Bronchial epithelial cell (primary cell): ENCODE results near the gene C11orf98. TPM values are rescaled to one million over a fixed set of nuclear protein-coding genes. Genes with fewer than 3 reads are reported as not detected.

Experiments
- DNase-seq: peaks from one replicate; pipeline ENCODE4 v3.0.0-alpha.2; 2010; ENCODE audit warnings: low read depth
- FAIRE-seq: peaks from 2 replicates; lab custom pipeline; 2011; peaks lifted over from hg19 to GRCh38; lab: Jason Lieb, UNC
- H3K27me3 ChIP-seq: 2 replicates; pipeline ENCODE4 v1.5.1; 2011; ENCODE audit warnings: low read length; ENCODE audit not compliant: control insufficient read depth, insufficient read depth
- H3K36me3 ChIP-seq: 2 replicates; pipeline ENCODE4 v1.5.1; 2011; ENCODE audit warnings: low read length; ENCODE audit not compliant: control insufficient read depth, insufficient read depth
- H3K4me3 ChIP-seq: 2 replicates; pipeline ENCODE4 v1.5.1; 2011; ENCODE audit warnings: mild to moderate bottlenecking, low read depth, low read length, control low read depth
- total RNA-seq: library from RNA; depleted of rRNA; stranded (reverse); fragments of >200 nt; gene quantifications from 2 replicates; pipeline ENCODE4 v1.2.1, GENCODE V29; 2014
- TF ChIP-seq, protein P1 (sequence below): IDR thresholded peaks from 2 replicates; pipeline ENCODE4 v1.5.1; 2011; ENCODE audit warnings: mild to moderate bottlenecking, moderate library complexity, low read length, control low read depth, inconsistent platforms; ENCODE audit not compliant: insufficient read depth, severe bottlenecking

C11orf98 gene
- total RNA-seq, 1 donor from 2014 or later: 83.7 TPM

DNA sequence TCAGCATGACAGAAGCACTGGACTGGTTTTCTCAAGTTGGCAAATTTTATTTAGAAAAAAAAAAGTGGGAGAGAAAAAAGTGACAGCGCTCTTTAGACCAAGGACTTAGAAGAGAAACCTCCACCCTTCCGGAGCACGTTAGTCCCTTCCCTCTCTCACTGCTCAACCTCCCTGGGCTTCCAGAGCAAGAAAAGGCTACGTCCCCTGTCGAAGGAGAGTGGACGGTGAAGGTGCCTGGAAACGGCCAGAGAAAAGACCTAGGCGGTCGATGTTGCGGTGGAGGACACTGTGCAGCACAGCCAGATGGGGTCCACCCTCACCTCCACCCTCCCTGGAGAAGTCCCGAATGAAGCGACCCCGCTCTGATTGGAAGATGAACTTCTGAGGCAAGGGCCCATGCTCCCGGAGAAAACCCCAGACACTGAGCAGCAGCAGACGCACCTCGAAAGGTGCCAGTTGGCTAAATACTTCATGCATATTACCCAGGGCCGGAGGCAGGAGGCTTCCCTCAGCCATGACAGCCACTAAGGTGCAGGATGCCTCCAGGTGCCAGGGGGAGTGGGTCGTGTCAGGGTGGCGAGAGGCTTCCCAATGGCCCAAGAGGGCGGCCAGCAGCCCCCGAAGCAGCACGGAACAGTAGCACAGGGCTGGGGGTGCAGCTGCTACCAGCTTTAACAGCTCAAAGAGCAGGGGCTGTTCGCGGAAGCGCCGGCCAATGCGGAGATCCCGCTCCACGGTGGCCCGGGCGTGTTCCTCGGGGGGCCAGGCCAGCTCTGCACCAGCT, 18.0 kb downstream of the C11orf98 start:
- no peaks in the 10 kb centered on the region for H3K27me3 ChIP-seq
- FAIRE-seq: no peak
- H3K4me3 ChIP-seq: no peak overlapping the region
- H3K36me3 ChIP-seq: peaks cover 18% of the 10 kb centered on the region
- no peak for DNase-seq
- TF ChIP-seq, protein P1, sequence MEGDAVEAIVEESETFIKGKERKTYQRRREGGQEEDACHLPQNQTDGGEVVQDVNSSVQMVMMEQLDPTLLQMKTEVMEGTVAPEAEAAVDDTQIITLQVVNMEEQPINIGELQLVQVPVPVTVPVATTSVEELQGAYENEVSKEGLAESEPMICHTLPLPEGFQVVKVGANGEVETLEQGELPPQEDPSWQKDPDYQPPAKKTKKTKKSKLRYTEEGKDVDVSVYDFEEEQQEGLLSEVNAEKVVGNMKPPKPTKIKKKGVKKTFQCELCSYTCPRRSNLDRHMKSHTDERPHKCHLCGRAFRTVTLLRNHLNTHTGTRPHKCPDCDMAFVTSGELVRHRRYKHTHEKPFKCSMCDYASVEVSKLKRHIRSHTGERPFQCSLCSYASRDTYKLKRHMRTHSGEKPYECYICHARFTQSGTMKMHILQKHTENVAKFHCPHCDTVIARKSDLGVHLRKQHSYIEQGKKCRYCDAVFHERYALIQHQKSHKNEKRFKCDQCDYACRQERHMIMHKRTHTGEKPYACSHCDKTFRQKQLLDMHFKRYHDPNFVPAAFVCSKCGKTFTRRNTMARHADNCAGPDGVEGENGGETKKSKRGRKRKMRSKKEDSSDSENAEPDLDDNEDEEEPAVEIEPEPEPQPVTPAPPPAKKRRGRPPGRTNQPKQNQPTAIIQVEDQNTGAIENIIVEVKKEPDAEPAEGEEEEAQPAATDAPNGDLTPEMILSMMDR: no peak

DNA sequence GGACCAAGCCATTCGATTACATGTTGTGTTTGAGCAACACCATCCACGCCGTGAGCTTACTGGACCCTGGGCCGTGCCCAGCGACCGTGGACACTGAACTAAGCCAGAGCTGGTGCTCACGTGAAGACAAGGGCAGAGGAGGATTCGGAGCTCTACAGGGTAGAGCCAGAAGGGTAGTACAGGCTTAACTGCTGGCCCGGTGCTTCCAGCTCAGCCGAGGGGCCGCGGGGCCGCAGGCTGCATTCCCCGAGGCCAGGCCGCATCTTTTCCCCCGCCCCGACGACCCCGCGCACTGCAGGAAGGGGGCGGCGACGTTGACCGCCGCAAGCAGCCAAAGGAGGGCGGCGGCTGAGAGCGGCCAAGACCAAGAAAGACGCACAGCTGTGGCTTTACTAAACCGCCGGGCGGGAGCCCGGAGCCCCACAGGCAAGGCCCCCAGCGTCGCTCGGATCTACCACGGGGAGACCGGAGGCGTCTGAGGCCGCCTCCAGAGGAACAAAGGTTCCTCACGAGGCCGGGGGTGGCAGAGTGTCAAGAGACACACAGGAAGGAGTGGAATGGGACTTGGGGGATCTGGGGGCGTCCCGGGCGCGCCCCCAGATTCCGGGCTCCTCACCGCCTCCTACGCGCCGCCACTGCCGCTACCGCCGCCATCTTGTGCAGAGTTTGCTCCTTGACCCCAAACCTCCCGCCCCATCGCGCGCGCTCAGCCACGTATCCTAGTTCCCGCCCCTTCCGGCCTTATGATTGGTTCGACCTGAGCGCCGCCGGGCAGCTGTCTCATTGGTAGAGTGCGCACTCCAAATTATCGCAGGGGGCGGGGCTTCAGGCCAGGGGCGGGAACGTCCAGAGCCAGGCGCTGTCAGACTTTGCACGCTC, 18.8 kb downstream of the C11orf98 start, which contains the start of gene GANAB:
Gene GANAB, minus strand, starts transcription at position 668 of the 879 bp plus-strand sequence. Its CDS starts 14 bp downstream, at position 654.
- H3K4me3 ChIP-seq: peak within 1 kb of the TSS; percentile 89
- FAIRE-seq (no peak), DNase-seq (peak; percentile 87)
- H3K27me3 ChIP-seq: no peaks in the 10 kb centered on the region
- TF ChIP-seq, protein P1: no peak
- H3K36me3 ChIP-seq: peaks cover 18% of the 10 kb centered on the region

DNA sequence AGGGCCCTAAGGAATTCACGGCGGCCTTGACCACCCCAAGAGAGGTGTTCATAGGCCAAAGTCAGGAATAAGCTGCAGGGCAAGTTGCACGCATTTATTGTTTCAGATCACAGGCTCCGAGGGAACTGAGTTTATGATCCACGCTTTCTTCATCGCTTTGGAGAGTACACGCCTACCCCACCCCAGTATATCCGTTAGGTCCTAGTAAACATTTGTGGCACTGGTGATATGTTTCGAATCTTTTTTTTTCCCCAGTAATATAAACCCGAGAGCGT, 19.4 kb downstream of the C11orf98 start:
- H3K36me3 ChIP-seq: peaks cover 18% of the 10 kb centered on the region
- FAIRE-seq: no peak
- peak overlapping the region; percentile 89 for H3K4me3 ChIP-seq
- TF ChIP-seq, protein P1: no peak
- H3K27me3 ChIP-seq: no peaks in the 10 kb centered on the region
- DNase-seq: no peak

DNA sequence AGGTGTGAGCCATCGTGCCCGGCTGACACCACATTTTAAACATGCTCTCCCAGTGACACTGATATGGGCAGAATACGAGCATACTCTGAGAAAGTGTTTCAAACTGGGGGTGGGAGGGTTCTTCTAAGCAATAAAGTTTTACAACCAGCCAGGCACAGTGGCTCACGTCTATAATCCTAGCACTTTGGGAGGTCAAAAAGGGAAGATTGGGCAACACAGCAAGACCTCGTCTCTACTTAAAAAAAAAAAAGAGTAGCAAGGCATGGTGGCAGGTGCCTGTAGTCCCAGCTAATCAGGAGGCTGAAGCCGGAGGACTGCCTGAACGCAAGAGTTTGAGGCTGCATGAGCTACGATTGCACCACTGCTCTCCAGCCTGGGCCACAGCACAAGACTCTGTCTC, 20.8 kb downstream of the C11orf98 start:
- H3K27me3 ChIP-seq: no peaks in the 10 kb centered on the region
- DNase-seq (no peak), FAIRE-seq (no peak)
- TF ChIP-seq, protein P1: no peak
- H3K36me3 ChIP-seq: peaks cover 19% of the 10 kb centered on the region
- no peak overlapping the region for H3K4me3 ChIP-seq

DNA sequence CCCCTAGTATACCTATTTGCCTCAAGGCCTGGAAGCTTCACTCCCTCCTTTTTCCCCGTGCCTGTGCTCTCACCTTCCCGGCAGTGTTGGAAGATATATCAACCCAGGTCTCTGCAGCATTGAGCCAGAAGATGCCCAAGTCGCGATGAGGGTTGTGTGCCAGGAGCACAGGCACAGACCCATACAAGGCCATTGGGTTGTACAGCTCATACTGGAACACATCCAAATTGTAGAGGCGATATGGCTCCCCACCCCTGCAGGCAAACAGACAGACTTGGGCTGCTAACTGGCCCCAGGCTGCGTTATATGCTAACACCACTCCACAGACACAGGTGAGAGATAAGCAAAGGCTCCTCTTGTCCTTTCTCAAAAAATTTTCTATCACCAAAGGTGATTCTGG, 32.5 kb downstream of the C11orf98 start:
- H3K4me3 ChIP-seq: no peak overlapping the region
- FAIRE-seq (peak; percentile 28), DNase-seq (no peak)
- peaks cover 56% of the 10 kb centered on the region for H3K36me3 ChIP-seq
- H3K27me3 ChIP-seq: no peaks in the 10 kb centered on the region
- TF ChIP-seq, protein P1: no peak
